HTR-8/SVneo (cell line): ENCODE results near the gene SLC44A3.

Source experiments
- DNase-seq: peaks from one replicate; pipeline ENCODE4 v3.0.0; 2011; ENCODE audit warnings: low spot score, mixed read lengths; ENCODE audit not compliant: insufficient read length
- FAIRE-seq: peaks from 2 replicates; lab custom pipeline; 2011; peaks lifted over from hg19 to GRCh38; lab: Jason Lieb, UNC

SLC44A3 gene

DNA sequence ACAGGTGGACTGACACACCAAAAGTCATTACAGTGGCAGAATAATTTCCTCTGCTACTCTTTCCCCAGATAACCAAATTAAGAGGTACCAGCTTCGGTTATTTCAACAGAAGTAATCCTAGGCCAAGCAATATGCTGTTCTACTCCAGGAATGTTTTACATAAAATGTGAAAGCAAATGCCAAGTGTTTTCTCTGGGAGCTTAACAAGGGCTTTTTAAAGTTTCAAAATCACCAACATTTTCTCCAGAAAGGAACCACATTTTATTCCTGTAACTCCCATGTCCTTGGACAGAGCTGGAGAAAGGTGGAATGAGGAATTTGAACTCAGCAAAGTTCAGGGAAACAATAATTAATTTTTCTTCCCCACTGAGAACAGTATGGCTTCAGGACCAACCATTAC is 79.6 kb downstream of the SLC44A3 start:
- FAIRE-seq: no peak
- no peak for DNase-seq

GRCh38 chr1:94901841-94902240 is 81.7 kb downstream of the SLC44A3 start:
- DNase-seq (no peak), FAIRE-seq (no peak)

GRCh38 chr1:94903280-94904009 is 83.3 kb downstream of the SLC44A3 start:
- no peak for FAIRE-seq

GRCh38 chr1:94905207-94905606 is 85.0 kb downstream of the SLC44A3 start:
- no peak for FAIRE-seq
- DNase-seq: no peak

More at GRCh38 chr1:94903280-94904009, 83.3 kb downstream of the SLC44A3 start:
- no peak for DNase-seq

DNA sequence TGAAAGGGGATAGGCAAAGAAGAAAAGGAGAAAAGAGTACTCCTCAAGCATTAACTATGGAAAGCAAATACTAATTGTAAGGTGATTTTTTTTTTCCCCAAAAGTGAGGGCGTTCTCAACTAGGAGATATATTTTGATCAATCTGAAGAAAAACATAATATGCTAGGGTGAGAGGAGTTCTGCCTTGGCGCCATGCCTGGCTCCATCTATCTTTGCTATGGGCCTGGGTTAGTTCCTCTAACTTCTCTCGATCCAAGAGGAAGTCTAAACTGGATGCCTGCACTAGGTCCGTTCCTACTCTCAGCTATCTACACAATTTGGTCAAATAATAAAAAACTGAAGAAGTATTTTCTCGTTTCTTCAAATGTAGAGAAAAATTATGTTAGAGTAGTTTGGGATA is 86.2 kb downstream of the SLC44A3 start:
- no peak for FAIRE-seq

GRCh38 chr1:94907136-94907535 is 87.0 kb downstream of the SLC44A3 start:
- no peak for FAIRE-seq
- no peak for DNase-seq

More for the DNA sequence above, 86.2 kb downstream of the SLC44A3 start:
- DNase-seq: no peak

DNA sequence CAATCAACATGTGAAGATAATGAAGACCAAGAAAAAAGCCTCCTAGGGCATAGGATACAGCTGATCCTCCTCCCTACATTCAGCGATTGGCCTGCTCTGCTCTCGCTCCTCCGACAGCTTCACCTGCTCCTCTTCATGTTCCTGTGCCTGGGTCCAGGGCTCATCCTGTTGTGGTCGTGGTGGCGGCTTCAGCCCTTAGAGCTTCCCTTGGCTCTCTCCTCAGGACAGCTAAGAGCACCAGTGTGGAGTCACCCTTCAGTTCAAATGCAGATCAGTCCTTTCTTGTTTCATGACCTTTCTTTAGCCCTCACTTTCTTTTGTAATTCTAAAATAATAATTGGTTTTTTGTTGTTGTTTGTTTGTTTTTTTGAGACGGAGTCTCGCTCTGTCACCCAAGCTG is 88.0 kb downstream of the SLC44A3 start:
- FAIRE-seq (no peak), DNase-seq (no peak)

DNA sequence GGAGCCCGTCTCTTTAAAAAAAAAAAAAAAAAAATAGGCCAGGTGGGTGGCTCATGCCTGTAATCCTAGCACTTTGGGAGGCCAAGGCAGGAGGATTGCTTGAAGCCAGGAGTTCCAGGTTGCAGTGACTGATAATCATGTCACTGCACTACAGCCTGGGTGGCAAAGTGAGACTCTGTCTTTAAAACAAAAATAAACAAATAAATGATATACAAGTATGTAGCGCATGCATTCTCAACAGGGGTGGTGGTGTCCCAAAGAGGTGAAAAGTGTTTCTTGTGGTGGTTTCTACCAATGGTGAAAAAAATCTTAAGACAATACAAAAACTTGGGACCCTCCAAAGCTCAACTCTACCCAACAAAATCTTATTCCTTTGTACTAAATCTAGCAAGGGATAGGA is 88.8 kb downstream of the SLC44A3 start:
- DNase-seq (no peak), FAIRE-seq (no peak)

DNA sequence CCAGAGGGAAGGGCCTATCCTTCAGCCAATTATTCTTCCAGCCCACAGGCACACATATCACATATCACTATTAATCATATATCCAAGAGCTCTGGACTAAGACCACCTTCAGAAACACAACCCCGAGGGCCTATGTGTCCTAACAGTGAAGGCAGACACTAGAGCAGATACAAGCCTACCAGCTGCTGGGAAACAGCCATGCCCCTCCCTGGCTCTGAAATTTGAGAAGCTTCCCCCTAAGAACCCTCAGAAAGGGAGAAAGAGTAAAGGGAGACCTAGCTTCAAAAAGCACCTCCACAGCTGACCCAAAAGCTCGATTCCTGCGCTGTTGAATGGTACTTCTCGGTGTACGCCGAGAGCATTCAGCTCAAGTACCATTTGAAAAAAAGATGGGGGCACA is 89.3 kb downstream of the SLC44A3 start:
- no peak for FAIRE-seq
- no peak for DNase-seq

- FAIRE-seq (no peak), DNase-seq (no peak)
Observed at GRCh38 chr1:94912263-94913184, 92.4 kb downstream of the SLC44A3 start.

GRCh38 chr1:94917251-94917650 is 97.1 kb downstream of the SLC44A3 start:
- DNase-seq (no peak), FAIRE-seq (no peak)

- no peak for FAIRE-seq
Observed at GRCh38 chr1:94919241-94920030, 99.3 kb downstream of the SLC44A3 start.

GRCh38 chr1:94920061-94920460 is 99.9 kb downstream of the SLC44A3 start:
- FAIRE-seq (no peak), DNase-seq (no peak)

More at GRCh38 chr1:94919241-94920030, 99.3 kb downstream of the SLC44A3 start:
- no peak for DNase-seq

- no peak for DNase-seq
- no peak for FAIRE-seq
Observed at GRCh38 chr1:94921977-94922376, 101.8 kb downstream of the SLC44A3 start.

GRCh38 chr1:94922761-94923331 is 102.7 kb downstream of the SLC44A3 start:
- FAIRE-seq: no peak
- no peak for DNase-seq

DNA sequence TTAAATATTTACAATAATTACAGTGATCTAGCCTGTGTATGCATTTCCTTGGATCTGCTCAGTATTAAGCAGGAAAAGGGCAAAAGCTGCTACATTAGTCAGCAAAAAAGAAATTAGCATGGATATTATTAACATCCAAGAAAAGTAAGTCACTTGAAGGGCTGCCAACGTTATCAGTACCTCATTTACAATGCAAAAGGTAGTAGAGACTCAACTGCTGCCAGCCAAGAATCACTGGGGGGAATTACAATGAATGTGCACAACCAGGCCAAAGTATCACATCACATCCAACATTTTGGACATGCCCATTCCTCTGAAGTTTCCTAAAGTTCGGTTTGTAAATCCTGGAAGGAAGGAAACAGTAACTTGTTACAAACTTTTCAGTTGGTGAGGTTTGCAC is 104.8 kb downstream of the SLC44A3 start:
- FAIRE-seq: no peak
- no peak for DNase-seq

- DNase-seq (peak; percentile 54), FAIRE-seq (peak; percentile 33)
Observed at GRCh38 chr1:94925561-94926125, 105.5 kb downstream of the SLC44A3 start.

- no peak for FAIRE-seq
- DNase-seq: no peak
Observed at GRCh38 chr1:94926126-94926914, 106.2 kb downstream of the SLC44A3 start.

DNA sequence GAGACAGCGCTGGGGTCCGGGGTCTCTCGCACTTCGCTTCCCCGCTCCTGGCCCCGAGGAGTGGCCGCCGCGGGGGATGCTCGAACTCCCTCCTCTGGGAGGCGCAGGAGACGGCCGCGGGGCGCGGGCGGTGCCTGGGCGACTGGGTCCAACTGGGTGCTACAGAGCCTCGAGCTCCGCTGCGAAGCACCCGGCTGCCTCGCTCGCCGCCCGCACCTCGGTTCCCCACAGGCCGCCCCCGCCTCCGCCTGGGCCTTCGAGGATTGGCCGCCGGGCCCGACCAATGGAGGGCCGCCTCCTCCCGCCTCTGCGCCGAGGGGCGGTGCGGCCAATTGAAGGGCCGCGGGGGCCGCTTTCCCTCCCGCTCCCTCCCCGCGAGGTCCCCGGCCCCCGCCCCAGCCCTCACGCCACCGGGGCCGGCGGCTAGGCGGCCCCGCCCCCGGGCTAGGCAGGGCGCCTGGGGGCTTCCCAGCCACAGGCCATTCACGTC is 106.8 kb downstream of the SLC44A3 start, which contains the start of gene CNN3:
TSS of gene CNN3 (minus strand) at position 196 of the 490 bp plus-strand sequence. CDS start 216 bp downstream, outside the sequence.
- DNase-seq: peak; percentile 82
- FAIRE-seq: peak; percentile 70
